Loucy (cell line): ENCODE measurements around the gene INTS1.

Experiments used
- CTCF ChIP-seq: fragments of 200-600 bp; sonication (generic); conservative IDR thresholded peaks from 2 replicates; pipeline ENCODE4 v1.5.1; 2014; ENCODE audit warnings: mild to moderate bottlenecking, antibody characterized with exemption, low read length
- EZH2phosphoT487 ChIP-seq: fragments of 200-600 bp; IDR thresholded peaks from 2 replicates; pipeline ENCODE4 v1.6.1; 2018; ENCODE audit warnings: antibody characterized with exemption, mild to moderate bottlenecking, moderate library complexity, borderline replicate concordance

- TF ChIP-seq CTCF = no peak
- no peak for TF ChIP-seq EZH2phosphoT487
These were observed 44.8 kb upstream of the INTS1 start for GRCh38 chr7:1548944-1549343.
